ENCODE measurements around the gene SDK2. TPM values are rescaled to one million over a fixed set of nuclear protein-coding genes. Genes with fewer than 3 reads are reported as not detected.

Gene SDK2
- total and polyA plus RNA-seq, 11 donors: 0.84 to 4.0 (median 2.6) TPM

- no peaks in the 10 kb centered on the region for H3K9me3 ChIP-seq
- no peak overlapping the region for H3K27ac ChIP-seq
- intact Hi-C loops (cut with DNase I): loop anchor here in 1 of 10 donors (10.0 kb wide), 1 partner anchor 86 kb away; no protein-coding TSS in a partner anchor
- ATAC-seq: no peak
- no peak overlapping the region for H3K4me3 ChIP-seq
- TF ChIP-seq CTCF (IDR thresholded peaks at IDR 0.05) (no peak), POLR2A (IDR thresholded peaks at IDR 0.05) (no peak)
- no peaks in the 10 kb centered on the region for H3K4me1 ChIP-seq
- DNase-seq: no peak
- no peaks in the 10 kb centered on the region for H3K27me3 ChIP-seq
- H3K36me3 ChIP-seq: no peaks in the 10 kb centered on the region
- 74 to 86% (median 79%) methylated on average over 19 to 22 of the region's 22 CpGs for WGBS, 4 donors
Measured at GRCh38 chr17:73510981-73511718, 133.1 kb downstream of the SDK2 start.

- no peaks in the 10 kb centered on the region for H3K9me3 ChIP-seq
- intact Hi-C loops (cut with DNase I): loop anchor here in 1 of 10 donors (2.0 kb wide), 1 partner anchor 60 kb away; no protein-coding TSS in a partner anchor
Measured at GRCh38 chr17:73508931-73509605, 135.2 kb downstream of the SDK2 start.

GRCh38 chr17:73508057-73508930, 136.0 kb downstream of the SDK2 start:
- Histone ChIP-seq H3K4me1 (no peaks in the 10 kb centered on the region), H3K27me3 (no peaks in the 10 kb centered on the region), H3K27ac (no peak overlapping the region), H3K36me3 (no peaks in the 10 kb centered on the region), H3K9me3 (no peaks in the 10 kb centered on the region), H3K4me3 (no peak overlapping the region)
- ATAC-seq (no peak), DNase-seq (no peak)
- WGBS, 4 donors: 78 to 85% (median 80%) methylated on average over 17 to 19 of the region's 19 CpGs
- intact Hi-C loops (cut with DNase I): loop anchor here in 1 of 10 donors (2.0 kb wide), 1 partner anchor 61 kb away; no protein-coding TSS in a partner anchor
- TF ChIP-seq POLR2A (IDR thresholded peaks at IDR 0.05): no peak
- TF ChIP-seq CTCF (IDR thresholded peaks at IDR 0.05): no peak

More at GRCh38 chr17:73508931-73509605, 135.2 kb downstream of the SDK2 start:
- Histone ChIP-seq H3K27me3 (no peaks in the 10 kb centered on the region), H3K36me3 (no peaks in the 10 kb centered on the region), H3K4me1 (no peaks in the 10 kb centered on the region), H3K4me3 (no peak overlapping the region), H3K27ac (no peak overlapping the region)
- ATAC-seq (no peak), DNase-seq (no peak)
- 70 to 81% (median 78%) methylated on average over 17 of the region's 17 CpGs for WGBS, 4 donors
- TF ChIP-seq CTCF (IDR thresholded peaks at IDR 0.05): no peak
- no peak for TF ChIP-seq POLR2A (IDR thresholded peaks at IDR 0.05)
